Activated T-helper 2 cell treated with anti-CD3 and anti-CD28 coated beads, Interferon-gamma antibody, Interleukin-2, Interleukin-4, amounts not matched to agents 10 μg/mL and 5 μg/mL and 100 μg/mL, durations not matched to agents 14 hours and 24 hours and 36 hours (primary cell): ENCODE data around the gene AKAP1. TPM values are rescaled to one million over a fixed set of nuclear protein-coding genes. Genes with fewer than 3 reads are reported as not detected.

Experiments
- DNase-seq: peaks from one replicate; pipeline ENCODE4 v3.0.0; 2021; ENCODE audit warnings: low spot score
- H3K27ac Mint-ChIP-seq: one replicate; pipeline ENCODE4 v1.8.0; 2021; ENCODE audit warnings: mixed read lengths
- H3K27me3 Mint-ChIP-seq: one replicate; pipeline ENCODE4 v1.8.0; 2021; ENCODE audit warnings: low read depth, mixed read lengths
- H3K36me3 Mint-ChIP-seq: one replicate; pipeline ENCODE4 v1.8.0; 2021; ENCODE audit warnings: low read depth, mixed read lengths
- H3K4me1 Mint-ChIP-seq: one replicate; pipeline ENCODE4 v1.8.0; 2021; ENCODE audit warnings: low read depth, mixed read lengths
- H3K4me3 Mint-ChIP-seq: one replicate; pipeline ENCODE4 v1.8.0; 2021; ENCODE audit warnings: low read depth, mild to moderate bottlenecking, moderate library complexity, mixed read lengths
- H3K9me3 Mint-ChIP-seq: one replicate; pipeline ENCODE4 v1.8.0; 2021; ENCODE audit warnings: mixed read lengths
- intact Hi-C: fragments of 100-400 bp; cut with micrococcal nuclease; formaldehyde crosslinking; loops from one replicate; pipeline ENCODE4 v1.15.1; 2023
- total RNA-seq: library from RNA; stranded (reverse); gene quantifications from 2 replicates; pipeline ENCODE4 v1.2.3, GENCODE V29; 2022

Gene AKAP1
- total RNA-seq = 38.7 and 45.0 TPM in 2 replicates

- peak; percentile 95 for DNase-seq
- Mint-ChIP-seq H3K36me3 (peaks cover 17% of the 10 kb centered on the region), H3K9me3 (no peaks in the 10 kb centered on the region), H3K4me3 (peak within 1 kb of the TSS; percentile 86), H3K27ac (peak within 1 kb of the TSS; percentile 87), H3K4me1 (peaks cover 41% of the 10 kb centered on the region), H3K27me3 (peaks cover 11% of the 10 kb centered on the region)
- intact Hi-C loops = loop anchor here (2.0 to 5.0 kb wide), 3 partner anchors 123 to 922 kb away; partner anchors contain the start of genes COIL, DGKE and SRSF1
Observed at GRCh38 chr17:57084802-57085447, at the start of gene AKAP1. AKAP1 (plus strand) TSS chr17:57085246; CDS start chr17:57105465, 20,219 bp downstream.

- intact Hi-C loops = no loop called here
Observed at GRCh38 chr17:57035971-57036481, 49.0 kb upstream of the AKAP1 start.

GRCh38 chr17:57037411-57037810, 47.6 kb upstream of the AKAP1 start:
- no peak overlapping the region for H3K27ac Mint-ChIP-seq
- H3K9me3 Mint-ChIP-seq = no peaks in the 10 kb centered on the region
- H3K4me3 Mint-ChIP-seq = no peak overlapping the region
- no peaks in the 10 kb centered on the region for H3K4me1 Mint-ChIP-seq
- intact Hi-C loops = no loop called here
- no peak for DNase-seq
- H3K36me3 Mint-ChIP-seq = no peaks in the 10 kb centered on the region
- H3K27me3 Mint-ChIP-seq = peaks cover 52% of the 10 kb centered on the region

More at GRCh38 chr17:57035971-57036481, 49.0 kb upstream of the AKAP1 start:
- H3K27ac Mint-ChIP-seq = no peak overlapping the region
- H3K4me3 Mint-ChIP-seq = no peak overlapping the region
- no peak for DNase-seq
- H3K9me3 Mint-ChIP-seq = no peaks in the 10 kb centered on the region
- H3K27me3 Mint-ChIP-seq = peaks cover 41% of the 10 kb centered on the region
- H3K36me3 Mint-ChIP-seq = no peaks in the 10 kb centered on the region
- H3K4me1 Mint-ChIP-seq = no peaks in the 10 kb centered on the region

- Mint-ChIP-seq H3K4me3 (no peak overlapping the region), H3K27ac (no peak overlapping the region), H3K36me3 (no peaks in the 10 kb centered on the region), H3K4me1 (no peaks in the 10 kb centered on the region), H3K27me3 (peaks cover 61% of the 10 kb centered on the region), H3K9me3 (no peaks in the 10 kb centered on the region)
- DNase-seq = no peak
- intact Hi-C loops = no loop called here
Observed at GRCh38 chr17:57038486-57038885, 46.6 kb upstream of the AKAP1 start.

GRCh38 chr17:57040571-57040970, 44.5 kb upstream of the AKAP1 start:
- Mint-ChIP-seq H3K9me3 (no peaks in the 10 kb centered on the region), H3K4me1 (peaks cover 3% of the 10 kb centered on the region), H3K36me3 (no peaks in the 10 kb centered on the region), H3K27ac (no peak overlapping the region), H3K4me3 (no peak overlapping the region), H3K27me3 (peaks cover 72% of the 10 kb centered on the region)
- DNase-seq = no peak
- intact Hi-C loops = no loop called here

- H3K4me1 Mint-ChIP-seq = peaks cover 21% of the 10 kb centered on the region
- peaks cover 68% of the 10 kb centered on the region for H3K27me3 Mint-ChIP-seq
- H3K4me3 Mint-ChIP-seq = no peak overlapping the region
- no peaks in the 10 kb centered on the region for H3K36me3 Mint-ChIP-seq
- H3K9me3 Mint-ChIP-seq = no peaks in the 10 kb centered on the region
- no peak overlapping the region for H3K27ac Mint-ChIP-seq
- intact Hi-C loops = no loop called here
- no peak for DNase-seq
Observed at GRCh38 chr17:57043276-57043675, 41.8 kb upstream of the AKAP1 start.

- no peaks in the 10 kb centered on the region for H3K9me3 Mint-ChIP-seq
- no peak for DNase-seq
- peaks cover 62% of the 10 kb centered on the region for H3K27me3 Mint-ChIP-seq
- H3K36me3 Mint-ChIP-seq = no peaks in the 10 kb centered on the region
- H3K27ac Mint-ChIP-seq = no peak overlapping the region
- H3K4me1 Mint-ChIP-seq = peaks cover 21% of the 10 kb centered on the region
- intact Hi-C loops = no loop called here
- peak overlapping the region; percentile 30 for H3K4me3 Mint-ChIP-seq
Observed at GRCh38 chr17:57044976-57045867, 39.8 kb upstream of the AKAP1 start.

GRCh38 chr17:57045868-57046704, 39.0 kb upstream of the AKAP1 start:
- intact Hi-C loops = no loop called here
- H3K27ac Mint-ChIP-seq = peak overlapping the region; percentile 55
- H3K27me3 Mint-ChIP-seq = peaks cover 63% of the 10 kb centered on the region

GRCh38 chr17:57046749-57047148, 38.3 kb upstream of the AKAP1 start:
- Mint-ChIP-seq H3K4me1 (peaks cover 21% of the 10 kb centered on the region), H3K9me3 (no peaks in the 10 kb centered on the region), H3K27ac (no peak overlapping the region), H3K27me3 (peaks cover 60% of the 10 kb centered on the region), H3K4me3 (peak overlapping the region; percentile 30), H3K36me3 (no peaks in the 10 kb centered on the region)
- intact Hi-C loops = no loop called here
- DNase-seq = no peak

More at GRCh38 chr17:57045868-57046704, 39.0 kb upstream of the AKAP1 start:
- H3K9me3 Mint-ChIP-seq = no peaks in the 10 kb centered on the region
- H3K36me3 Mint-ChIP-seq = no peaks in the 10 kb centered on the region
- H3K4me3 Mint-ChIP-seq = peak overlapping the region; percentile 65
- peak; percentile 19 for DNase-seq
- peaks cover 21% of the 10 kb centered on the region for H3K4me1 Mint-ChIP-seq

GRCh38 chr17:57048096-57048495, 37.0 kb upstream of the AKAP1 start:
- no peak for DNase-seq
- Mint-ChIP-seq H3K27ac (no peak overlapping the region), H3K4me3 (no peak overlapping the region)

GRCh38 chr17:57050306-57050705, 34.7 kb upstream of the AKAP1 start:
- DNase-seq = no peak
- H3K4me1 Mint-ChIP-seq = peaks cover 21% of the 10 kb centered on the region
- no peaks in the 10 kb centered on the region for H3K9me3 Mint-ChIP-seq
- intact Hi-C loops = no loop called here
- H3K27me3 Mint-ChIP-seq = peaks cover 41% of the 10 kb centered on the region
- no peak overlapping the region for H3K4me3 Mint-ChIP-seq
- H3K27ac Mint-ChIP-seq = no peak overlapping the region
- no peaks in the 10 kb centered on the region for H3K36me3 Mint-ChIP-seq

More at GRCh38 chr17:57048096-57048495, 37.0 kb upstream of the AKAP1 start:
- Mint-ChIP-seq H3K27me3 (peaks cover 51% of the 10 kb centered on the region), H3K9me3 (no peaks in the 10 kb centered on the region), H3K4me1 (peaks cover 21% of the 10 kb centered on the region), H3K36me3 (no peaks in the 10 kb centered on the region)
- intact Hi-C loops = no loop called here

GRCh38 chr17:57051886-57052361, 33.1 kb upstream of the AKAP1 start:
- Mint-ChIP-seq H3K27me3 (peaks cover 31% of the 10 kb centered on the region), H3K36me3 (no peaks in the 10 kb centered on the region), H3K4me1 (peaks cover 12% of the 10 kb centered on the region), H3K9me3 (no peaks in the 10 kb centered on the region), H3K27ac (no peak overlapping the region), H3K4me3 (no peak overlapping the region)
- intact Hi-C loops = no loop called here
- DNase-seq = no peak
